ENCODE data around the gene TWF2.
A peak's percentile ranks its signal among the peaks of the same experiment; 100 is the strongest.

The TWF2 gene

DNA sequence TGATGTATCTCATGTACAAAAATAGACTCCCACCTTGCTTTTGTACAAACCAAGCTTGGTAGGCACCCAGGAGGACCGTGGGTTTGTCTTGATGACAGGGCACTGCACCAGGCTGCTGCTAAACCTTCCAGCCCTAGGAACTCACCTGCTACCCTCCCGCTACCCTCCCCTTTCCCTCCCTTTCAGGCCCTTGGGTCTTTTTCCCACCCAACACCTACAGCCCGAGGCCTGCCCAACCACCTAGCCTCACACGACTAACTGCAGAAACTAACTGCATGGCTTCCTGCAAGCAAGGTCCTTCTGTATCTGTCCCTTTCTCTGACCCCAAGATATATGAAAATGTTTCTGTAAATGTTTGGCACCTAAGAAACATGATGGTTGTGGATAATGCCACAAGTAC is 17.7 kb upstream of the TWF2 start:
- DNase-seq = no peak

- DNase-seq = no peak
Observed at GRCh38 chr3:52256159-52256558, 17.2 kb upstream of the TWF2 start.

DNA sequence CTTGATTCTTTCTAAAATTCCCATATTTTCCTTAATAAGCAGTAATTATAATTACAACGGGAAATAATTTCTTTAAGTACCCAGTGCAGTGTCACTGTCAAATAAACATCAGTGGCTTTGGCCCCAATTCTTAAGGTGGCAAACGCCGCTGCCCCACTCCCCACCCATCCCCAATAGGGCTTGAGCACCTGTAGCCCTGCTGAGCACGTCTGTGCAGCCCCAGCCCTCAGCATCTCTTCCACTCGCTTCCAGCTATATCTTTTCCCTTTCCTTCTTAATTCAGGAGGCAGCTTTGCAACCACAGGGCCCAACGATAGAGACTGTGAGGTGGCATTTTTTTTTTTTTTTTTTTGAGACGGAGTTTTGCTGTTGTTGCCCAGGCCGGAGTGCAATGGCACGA is 15.7 kb upstream of the TWF2 start:
- DNase-seq = no peak

DNA sequence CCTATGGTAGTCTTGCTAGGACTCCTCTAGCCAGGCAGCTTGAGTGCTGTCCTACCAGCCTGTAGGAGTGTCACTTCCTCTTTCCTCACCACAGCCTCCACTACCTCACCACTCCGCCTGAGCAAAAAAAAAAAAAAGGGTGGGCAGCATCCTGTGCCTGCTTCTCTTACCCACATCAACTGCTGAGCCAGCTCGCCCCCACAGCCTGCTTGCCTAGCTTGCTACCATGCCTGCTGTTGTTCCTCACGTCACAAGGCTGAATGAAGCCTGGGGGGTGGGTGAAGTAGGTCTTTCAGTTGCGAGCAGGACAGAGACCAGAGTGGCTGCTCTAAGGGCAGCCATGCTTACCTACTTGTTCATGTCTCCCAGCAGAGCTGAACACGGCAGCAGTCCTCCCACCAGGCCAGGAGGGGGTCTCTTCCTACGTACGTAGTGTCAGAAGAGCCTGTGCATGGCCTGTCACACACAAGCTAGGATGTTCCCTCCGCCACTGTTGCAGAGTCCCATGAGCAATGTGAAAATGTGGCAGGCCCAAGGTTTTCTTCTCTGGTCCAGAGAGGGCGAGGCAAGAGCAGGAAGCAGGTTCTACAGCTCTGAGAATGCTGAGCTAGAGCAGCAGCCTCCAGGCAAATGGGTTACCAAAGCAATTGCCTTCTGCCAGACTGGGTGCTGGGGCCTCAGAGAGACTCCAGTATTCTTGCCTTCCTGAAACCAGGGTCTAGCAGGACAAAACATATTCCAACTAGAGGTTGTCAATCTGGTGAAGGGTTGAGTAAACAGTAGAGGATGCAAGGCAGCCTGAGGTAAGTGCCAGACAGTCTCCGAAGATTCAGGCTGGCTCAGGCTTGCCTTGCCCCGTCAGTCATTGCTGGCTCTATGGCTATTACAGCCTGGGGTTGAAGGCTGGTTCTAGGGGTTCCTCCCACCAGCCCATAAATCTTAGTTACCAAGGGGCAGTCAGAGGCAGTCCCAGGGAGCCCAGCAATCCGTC is 14.7 kb upstream of the TWF2 start:
- no peak for DNase-seq

- no peak for DNase-seq
Observed at GRCh38 chr3:52250122-52250521, 11.2 kb upstream of the TWF2 start.

DNA sequence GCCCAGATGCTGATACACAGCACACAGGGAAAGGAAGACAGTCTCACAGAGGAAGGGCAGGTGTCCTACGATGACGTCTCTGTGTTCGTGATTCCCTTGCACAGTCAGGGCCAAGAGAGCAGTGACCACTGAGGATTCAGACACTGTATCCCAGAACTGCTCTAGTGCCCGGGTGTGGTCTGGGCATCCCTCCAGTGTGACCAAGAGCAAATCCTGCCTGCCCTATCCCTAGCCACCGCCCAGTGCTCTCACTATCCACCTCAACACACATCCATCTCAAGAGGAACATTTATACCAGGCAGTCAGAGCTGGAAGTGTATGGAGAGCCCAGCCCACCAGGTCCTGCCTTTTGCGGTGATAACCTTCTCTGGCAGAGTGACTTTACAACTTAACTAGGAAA is 10.7 kb upstream of the TWF2 start:
- DNase-seq = no peak

DNA sequence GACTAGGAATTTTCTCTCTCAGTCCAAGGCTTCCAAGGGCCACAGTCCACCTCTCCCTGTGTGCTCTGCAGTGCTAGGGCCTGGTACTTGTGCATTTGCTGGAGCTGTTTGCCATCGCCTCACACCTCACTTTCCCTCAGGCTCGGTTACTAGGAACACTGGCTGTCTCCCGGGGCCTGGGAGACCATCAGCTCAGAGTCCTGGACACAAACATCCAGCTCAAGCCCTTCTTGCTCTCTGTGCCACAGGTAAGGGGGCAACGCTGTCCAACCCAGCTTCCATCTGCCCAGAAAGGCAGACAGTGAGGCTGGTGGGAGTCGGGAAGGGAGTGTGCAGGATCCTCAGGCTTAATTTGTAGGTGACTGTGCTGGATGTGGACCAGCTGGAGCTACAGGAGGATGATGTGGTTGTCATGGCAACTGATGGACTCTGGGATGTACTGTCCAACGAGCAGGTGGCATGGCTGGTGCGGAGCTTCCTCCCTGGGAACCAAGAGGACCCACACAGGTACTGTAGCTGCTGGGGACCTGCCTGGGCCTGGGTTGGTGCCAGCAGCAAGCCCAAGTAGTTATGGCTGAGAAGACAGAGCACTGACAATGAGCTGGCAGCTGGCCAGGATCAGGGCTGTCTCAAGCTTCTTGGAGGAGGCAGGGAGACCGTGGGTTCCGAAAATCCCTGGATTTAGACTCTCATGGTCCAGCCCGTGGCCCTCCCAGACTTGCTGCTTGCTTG is 10.0 kb upstream of the TWF2 start:
- DNase-seq = no peak

GRCh38 chr3:52248165-52248541 is 9.2 kb upstream of the TWF2 start:
- DNase-seq = no peak

GRCh38 chr3:52247409-52248164 is 8.6 kb upstream of the TWF2 start:
- no peak for DNase-seq

DNA sequence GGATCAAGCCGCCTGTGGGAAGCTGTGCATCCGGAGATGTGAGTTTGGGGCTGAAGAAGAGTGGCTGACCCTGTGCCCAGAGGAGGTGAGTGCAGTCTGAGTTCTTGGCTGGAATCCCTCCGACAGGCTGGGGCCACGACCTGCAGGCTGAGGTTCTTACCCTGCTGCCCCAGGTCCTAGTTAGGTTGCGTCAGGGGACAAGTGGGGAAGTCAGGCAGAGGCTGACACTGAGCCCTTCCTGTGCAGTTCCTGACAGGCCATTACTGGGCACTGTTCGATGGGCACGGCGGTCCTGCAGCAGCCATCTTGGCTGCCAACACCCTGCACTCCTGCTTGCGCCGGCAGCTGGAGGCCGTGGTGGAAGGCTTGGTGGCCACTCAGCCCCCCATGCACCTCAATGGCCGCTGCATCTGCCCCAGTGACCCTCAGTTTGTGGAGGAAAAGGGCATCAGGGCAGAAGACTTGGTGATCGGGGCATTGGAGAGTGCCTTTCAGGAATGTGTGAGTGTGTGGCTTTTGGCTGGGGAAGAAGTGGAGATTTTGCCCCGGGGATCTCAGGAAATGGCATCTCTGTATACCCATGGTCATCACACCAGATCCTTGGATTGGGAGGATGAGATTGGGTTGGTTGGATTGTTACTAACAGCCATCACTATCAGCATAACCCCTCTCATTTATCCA is 7.9 kb upstream of the TWF2 start:
- DNase-seq = no peak

GRCh38 chr3:52246264-52246620 is 7.3 kb upstream of the TWF2 start:
- no peak for DNase-seq

DNA sequence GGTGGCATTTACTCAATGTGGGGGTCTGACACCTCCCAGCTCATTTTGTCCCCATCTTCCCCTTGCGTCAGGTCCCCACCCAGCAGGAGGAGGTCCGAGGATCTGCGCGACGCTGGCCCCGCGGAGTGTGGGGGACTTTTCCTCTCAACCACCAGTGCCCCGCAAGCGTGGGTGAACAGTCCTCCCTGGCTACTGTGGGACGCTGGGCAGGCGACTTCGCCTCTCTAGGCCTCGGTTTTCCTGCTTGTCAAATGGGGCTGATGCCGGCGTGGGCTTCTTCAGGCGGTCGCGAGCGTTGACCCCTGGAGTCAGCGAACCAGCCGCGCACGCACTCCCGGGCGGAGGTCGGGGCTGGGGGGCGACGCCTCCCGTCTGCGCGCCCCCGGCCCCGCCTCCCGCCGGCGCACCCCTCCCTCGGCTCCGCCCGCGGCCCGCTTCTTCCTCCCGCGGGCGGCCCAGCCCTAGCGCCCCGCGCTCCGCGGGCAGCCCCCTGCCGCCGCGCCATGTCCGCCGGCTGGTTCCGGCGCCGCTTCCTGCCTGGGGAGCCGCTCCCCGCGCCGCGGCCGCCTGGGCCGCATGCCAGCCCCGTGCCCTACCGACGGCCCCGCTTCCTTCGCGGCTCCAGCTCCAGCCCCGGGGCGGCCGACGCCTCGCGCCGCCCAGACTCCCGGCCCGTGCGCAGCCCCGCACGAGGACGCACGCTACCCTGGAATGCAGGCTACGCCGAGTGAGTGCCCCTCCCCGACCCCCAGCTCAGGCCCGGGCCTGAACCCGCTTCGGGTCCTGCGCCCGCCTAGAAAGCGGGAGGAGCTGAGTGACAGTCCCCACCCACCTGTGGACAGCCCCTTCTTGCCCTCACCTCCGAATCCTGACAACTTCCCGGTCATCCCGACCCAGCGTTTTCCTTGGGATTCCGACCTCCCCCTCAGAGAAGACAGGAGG is 6.6 kb upstream of the TWF2 start, which contains the start of gene PPM1M:
PPM1M (plus strand) TSS at position 438 of the 942 bp plus-strand sequence; CDS start at position 504, 66 bp downstream.
- peak; percentile 26 for DNase-seq

DNA sequence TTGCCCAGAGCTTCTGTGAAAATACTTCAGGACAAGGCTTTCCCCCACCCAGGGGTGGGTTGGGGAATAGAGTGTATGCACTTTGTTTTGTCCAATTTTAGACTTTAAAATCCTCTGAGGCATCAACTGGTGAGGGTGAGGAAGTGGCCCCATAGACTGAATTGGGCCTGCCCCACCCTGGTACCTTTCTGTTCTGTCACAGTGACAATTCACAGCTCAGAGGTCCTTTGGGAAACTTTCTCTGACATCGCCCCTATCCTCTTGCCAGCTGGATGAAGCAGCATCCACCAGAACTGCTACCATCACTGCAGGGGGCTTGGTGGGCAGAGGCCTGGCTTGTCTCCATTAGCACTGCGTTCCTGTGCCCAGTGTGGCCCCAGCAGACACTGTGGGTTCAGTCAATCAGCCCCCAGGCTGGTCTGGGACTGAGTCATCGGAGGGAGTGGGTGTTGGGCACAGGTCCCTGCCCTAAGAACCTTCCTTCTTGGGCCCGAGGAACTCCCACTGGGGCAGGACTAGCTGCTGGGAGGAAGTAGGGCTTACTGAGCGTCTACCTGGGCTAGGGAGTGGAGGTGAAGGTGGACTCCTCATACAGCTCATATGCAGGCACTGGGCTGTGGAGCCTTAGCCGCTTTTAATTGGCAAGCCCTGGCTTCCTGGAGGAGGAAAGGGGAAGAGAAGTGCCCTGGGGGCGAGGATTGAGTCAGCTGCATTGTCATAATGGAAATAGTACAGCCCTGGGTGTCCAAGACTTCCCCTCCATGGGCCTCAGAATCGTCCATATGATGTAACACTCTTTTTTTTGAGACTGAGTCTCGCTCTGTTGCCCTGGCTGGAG is 5.1 kb upstream of the TWF2 start:
- peak; percentile 21 for DNase-seq

DNA sequence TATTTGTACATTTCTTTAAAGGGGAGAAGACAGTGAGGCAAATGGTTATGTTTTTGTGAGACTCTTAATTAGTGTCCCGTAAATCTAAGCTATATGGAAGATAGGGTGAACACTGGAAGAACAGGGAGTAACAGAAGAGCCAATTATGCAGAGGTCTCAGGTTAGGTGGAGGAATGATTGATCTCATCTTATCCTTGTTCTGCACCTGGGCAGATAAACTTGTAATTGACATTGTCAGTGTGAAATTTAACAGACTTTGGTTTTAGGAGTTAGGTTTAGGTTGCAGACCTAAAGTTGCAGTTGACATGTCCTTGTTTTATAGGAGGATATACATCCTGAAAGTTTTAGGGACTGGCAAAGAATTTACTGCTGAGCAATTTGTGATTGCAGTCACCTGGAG is 3.1 kb upstream of the TWF2 start:
- DNase-seq = no peak

DNA sequence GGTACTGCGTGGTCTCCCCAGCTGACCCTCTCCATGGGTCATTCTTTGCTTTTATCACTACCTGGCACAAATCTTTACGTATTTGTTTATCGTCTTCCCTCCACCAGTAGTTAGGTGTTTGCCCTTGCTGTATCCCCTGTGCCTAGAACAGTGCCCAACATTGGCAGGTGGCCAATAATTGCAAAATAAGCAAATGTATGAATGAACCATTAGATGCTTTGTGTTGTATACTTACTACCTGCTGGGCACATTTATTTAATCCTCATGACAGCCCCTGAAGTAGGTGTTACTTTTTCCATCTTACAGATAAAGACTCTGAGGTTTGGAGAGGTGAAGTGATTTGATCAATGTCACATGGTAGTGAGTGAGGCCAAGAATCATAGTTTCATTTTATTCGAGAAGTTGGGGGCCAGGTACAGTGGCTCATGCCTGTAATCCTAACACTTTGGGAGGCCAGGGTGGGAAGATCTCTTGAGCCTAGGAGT is 2.0 kb upstream of the TWF2 start:
- no peak for DNase-seq

DNA sequence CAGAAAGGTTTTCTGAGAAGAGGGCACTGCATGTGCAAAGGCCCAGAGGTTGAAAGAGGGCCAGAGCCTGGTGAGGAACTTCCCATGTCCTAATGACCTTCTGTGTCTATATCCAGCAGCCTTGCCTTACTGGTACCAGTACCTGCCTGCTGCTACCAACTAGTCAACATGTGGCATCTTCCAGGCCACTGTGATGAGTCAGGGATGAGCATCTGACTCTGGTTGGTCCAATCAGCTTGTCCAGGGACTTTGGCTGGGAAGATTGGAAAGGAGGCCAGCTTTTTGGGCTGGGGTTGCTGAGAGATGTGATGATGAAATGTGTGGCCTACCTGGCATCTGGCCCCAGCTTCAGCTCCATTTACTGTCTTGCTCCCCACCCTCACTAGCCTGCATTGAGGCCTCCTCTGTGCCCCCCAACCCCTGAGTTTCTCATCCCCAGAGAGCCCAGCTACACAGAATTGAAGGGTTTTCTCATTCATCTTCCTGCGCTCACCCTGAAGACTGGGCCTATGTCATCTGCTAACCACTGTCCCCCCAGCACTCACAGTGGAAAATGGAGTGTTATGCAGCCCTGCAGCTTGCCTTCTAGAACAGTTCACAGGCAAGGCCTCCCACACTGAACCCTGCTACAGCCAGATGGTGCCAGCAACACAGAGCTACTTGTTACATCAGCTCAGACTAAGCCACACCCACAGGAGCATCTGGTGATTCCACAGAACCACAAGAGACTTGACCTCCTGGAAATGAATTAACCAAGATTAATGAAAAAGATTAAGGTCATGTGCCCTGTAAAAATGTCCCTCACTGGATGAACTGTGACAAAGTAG is 1.3 kb upstream of the TWF2 start:
- DNase-seq = peak; percentile 92

DNA sequence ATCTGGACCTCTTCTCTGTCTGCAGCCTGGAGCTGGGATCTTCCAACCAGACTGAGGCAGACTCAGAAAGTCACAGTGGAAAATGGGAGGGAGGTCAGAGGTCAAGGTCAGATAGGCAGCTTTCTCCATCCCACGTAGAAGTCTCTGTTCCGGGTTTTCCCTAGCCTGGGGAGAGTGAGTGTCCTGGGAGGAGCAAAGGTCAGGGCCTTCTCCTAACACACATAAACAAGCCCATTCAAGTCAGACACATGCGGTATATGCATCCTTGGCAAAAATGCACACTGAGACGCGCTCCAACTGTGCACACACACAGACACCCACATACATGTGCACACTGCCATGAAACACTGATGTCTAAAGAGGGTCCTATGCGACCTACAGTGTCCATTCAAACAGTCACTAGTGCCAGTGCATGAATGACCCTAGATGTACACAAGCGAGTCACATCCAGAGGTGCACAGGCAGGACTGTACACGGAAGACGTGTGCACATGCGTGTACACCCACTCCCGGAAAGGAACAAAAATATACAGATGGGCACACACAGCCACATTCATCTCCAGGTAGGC is 681 bp downstream of the TWF2 start:
- DNase-seq = peak; percentile 20

DNA sequence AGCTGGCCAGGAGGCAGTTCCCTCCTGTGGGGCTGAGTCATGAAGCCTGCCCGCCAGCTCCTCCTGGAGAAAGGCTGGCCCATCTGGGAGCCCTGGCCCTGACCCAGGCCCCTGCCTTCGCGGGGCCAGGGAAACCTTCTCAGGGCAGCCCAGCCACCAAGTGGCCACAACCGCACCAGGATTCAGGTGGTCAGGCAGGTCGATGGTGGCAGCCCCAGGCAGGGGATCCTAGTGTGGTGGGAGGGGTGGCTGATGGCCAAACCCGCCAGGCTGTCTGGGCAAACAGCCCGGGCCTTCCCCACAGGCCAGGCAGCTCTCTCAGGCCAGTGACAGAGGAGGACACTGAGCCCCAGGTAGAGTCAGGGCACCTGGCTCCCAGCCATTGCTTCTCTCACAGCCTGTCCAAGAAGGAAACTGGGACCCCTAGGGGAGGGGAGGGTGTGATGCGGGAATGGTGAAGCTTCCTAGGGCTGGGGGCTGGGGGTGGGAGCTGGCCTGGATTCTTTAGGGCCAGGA is 1.2 kb downstream of the TWF2 start:
- DNase-seq = peak; percentile 88

All from HCEC 1CT (cell line).